ENCODE data around the gene MLH3. TPM values are rescaled to one million over a fixed set of nuclear protein-coding genes. Genes with fewer than 3 reads are reported as not detected.

Gene MLH3
- total RNA-seq, 1 donor from 2014 or later = 15.0 TPM

DNA sequence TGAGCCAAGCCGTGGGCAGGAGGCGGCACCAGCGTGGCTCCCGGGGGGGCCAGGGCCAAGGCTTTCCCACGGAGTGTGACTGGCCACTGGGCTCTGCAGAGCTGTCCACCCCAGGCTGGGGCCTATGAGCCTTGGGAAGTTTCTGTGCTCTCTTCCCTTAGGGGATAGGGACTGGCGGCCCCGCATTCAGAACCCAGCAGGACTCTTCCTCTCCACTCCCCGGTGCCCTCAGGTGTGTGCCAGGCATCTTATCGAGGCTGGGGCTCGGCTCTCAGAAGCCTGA, 66.3 kb downstream of the MLH3 start:
- DNase-seq (ENCODE audit: low read depth, low spot score) = no peak

DNA sequence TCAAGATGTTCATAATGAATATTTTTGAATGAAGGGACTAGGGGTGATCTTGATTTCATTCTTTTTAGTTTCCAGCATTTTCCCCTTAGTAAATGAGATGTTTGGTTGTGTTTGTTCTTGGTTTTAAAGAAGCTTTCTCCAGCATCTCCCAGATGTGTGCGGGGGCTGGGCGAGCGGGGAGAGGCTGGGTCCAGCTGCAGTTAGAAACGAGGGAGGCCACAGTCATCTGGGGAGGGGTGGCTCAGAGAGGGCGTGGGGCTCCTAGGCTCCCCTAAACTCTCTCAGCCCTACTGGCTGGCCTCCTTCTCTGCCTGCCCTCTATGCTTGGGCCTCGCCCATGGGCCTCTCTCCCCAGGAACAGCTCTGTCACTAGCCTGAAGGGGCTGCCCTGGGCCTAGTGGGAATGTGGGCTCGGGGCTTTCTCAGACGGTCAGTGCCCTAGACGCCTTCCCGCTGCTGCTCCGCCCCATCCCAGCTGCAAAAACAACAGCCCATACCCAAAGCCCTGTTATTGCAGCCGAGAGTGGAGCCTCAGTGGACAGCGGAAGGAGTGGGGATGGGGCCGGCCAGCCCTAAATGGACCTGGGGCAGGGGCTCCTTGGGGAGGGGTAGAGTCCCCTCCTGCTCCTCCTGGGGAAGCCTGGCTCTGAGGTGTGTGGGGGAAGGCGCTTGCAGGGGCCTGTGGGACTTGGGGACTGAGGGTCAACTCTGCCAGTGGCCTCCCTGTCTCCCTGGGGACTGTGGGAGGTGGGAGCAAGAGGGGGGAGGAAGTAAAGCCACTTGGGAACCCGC, 66.8 kb downstream of the MLH3 start:
- no peak for DNase-seq (ENCODE audit: low read depth, low spot score)

DNA sequence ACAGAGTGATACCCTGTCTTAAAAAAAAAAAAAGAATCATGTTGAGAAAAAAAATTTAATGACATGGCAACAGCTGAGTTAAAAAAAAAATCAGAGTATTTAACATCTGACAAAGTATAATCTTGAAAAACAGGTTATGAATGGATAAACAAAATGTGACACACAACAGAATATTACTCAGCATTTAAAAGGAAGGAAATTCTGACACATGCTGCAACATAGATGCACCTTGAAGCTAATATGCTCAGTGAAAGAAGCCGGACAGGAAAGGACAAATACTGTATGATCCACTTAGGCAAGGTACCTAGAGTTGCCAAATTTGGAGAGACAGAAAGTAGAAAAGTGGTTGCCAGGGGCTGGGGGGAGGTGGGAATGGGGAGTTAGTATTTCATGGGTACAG, 67.9 kb downstream of the MLH3 start:
- DNase-seq (ENCODE audit: low read depth, low spot score) = peak; percentile 65

DNA sequence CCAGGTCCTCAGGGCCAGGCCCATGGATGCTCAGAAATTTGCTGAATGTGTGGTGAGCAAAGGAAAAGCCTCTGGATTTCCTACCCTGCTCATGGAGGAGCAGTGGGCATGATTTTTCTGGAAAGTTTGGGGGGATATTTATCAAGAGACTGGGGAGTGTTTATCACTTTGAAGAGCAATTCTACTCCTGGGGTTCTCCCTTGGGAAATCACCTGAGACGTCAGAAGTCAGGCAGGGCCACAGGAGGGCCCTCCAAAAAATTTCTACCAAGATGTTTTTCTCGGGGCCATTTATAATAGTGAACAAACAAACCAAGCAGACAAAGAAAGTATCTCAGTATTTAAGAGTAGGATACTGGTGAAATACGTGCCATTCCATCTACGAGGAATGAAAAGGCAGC, 68.6 kb downstream of the MLH3 start:
- DNase-seq (ENCODE audit: low read depth, low spot score) = no peak

DNA sequence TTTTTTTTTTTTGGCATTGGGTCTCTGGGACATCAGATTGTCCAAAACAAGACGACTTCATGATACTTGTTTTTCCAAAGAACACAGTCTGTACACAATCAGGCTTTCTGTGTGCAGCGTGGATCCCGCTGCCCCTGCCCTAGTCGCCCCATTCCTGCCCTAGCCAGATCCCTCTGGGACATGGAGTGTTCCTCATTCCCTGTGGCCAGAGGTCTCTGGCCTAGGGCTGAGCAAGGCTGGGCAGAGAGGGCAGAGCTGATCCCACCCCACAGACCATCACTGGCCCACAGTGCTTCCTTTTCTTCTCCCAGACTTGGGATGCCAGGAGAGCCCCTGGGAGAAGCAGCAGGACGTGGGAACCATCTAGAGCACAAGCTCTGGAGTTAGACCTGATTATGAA, 69.4 kb downstream of the MLH3 start:
- DNase-seq (ENCODE audit: low read depth, low spot score) = no peak

DNA sequence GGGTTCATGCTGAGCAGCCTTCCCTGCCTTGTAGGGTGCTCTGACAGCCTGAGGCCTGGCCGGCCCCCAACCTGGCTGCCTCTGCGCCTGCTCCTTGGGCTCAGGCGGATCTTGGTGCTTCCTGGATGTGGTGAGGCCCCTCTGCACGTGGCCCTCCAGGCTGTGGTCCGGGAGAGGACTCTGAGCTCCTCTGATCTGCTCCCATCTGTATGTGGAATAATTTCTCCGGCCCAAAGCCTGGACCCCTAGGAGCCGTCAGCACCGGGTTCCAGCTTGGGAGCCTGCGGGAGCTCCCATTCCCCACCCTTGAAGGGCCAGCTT, 69.8 kb downstream of the MLH3 start:
- no peak for DNase-seq (ENCODE audit: low read depth, low spot score)

DNA sequence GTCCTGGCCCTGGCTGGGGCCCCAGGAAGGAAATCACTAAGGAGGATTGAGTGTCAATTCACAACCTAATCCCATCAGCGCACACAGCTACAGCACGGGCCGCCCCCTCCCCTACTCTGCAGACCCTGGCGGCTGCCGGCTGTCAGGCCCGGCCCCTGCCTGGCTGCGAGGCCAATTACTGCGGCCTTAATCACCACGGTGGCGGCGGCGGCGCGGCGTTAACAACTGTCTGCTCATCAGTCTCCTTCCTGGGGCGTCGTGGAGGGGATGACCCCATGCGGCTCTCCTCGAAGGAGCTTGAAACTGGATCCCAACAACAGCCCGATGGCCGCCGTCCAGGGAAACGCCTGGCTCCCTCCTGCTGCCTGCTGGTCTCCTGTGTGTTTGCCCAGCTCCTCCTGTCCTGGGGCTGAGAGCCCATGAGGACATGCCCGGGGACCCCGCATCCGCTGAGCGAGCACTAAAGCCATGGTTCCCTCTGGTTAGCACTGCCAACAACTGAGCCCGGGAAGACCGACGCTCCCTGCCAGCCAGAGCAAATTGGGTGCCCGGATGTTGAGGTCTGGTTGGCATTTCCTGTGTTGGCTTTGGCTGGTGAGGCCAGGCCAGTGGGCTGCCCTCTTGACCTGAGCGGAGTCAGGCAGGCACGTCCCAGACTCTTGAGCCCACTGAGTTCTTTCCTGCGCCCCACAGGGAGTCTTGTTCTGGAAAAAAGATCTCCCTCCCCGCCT, 70.4 kb downstream of the MLH3 start:
- no peak for DNase-seq (ENCODE audit: low read depth, low spot score)

DNA sequence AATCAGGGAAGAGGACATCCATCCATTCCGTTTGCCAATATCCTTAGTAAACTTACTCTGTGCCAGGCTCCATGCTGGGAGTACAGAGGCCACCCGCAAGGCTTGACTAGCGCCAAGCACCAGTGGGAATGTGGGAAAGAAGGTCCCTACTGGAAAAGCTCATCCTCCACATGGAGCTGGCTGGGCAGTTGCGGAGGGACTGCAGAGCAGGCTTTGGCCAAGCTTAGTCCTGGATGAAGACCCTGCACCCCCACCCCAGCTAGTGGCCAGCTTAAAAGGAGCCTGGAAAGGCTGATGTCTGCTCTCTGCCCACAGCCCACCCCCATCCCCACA, 70.9 kb downstream of the MLH3 start:
- DNase-seq (ENCODE audit: low read depth, low spot score) = no peak

DNA sequence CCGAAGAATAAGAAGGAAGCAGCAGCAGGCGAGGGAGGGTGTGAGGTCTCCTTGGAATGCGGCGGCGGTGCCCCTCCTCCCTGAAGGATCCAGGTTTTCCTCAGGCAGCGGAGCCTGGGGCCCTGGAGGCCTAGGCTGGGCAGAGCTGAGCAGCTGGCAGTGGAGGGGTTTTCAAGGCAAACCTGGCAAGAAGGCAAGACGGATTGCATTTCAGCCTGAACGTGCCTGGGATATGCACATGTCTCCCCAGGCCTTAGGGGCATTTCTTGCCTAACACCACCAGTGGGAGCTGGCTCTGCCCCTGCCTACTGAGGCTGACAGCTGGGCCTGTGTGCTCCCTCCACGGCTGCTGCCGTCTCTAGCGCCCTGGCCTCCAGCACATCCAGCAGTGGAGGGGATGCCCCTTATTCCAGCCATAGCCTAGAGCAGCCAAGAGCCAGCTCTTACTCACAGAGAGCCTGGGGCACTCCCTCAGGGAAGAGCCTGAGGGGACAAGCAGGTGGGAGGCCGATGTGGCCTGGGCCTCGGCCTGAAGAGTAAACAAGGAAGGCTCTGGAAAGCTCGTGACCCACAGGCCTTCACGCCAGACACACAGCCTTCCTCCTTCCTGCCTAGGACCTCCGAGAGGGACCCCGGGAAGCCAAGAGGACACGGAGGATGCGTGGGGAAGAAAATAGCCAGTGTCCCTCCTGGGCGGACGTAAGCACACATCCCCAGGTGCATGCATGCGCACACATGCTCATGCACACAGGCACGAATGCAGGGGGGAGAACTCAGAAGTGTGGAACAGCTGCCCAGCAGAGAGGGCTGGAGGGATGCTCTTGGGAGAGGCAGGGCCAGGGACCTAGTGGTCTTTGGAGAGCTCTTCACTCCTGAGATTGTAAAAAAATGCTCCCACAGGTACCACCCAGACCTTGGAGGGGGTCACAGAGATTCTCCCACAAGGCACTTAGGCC, 71.5 kb downstream of the MLH3 start:
- DNase-seq (ENCODE audit: low read depth, low spot score) = peak; percentile 32

DNA sequence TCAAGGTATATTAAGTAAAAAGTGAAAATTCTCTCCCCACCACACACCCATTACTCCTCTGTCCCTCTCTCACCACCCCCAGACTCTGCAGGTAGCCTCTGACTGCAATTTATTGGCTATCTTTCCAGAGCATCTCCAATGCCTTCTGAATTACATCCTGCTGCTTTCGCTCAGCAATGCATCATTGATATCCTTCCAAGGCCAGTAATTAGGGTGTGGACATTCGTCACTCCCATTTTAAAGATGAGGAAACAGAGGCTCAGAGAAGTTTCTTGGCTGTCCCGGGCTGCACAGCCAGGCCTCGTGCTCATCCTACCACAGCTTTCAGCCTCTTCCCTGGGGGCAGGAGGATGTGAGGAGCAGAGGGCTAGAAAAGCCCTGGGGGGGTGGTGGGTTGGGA, 72.2 kb downstream of the MLH3 start:
- no peak for DNase-seq (ENCODE audit: low read depth, low spot score)

DNA sequence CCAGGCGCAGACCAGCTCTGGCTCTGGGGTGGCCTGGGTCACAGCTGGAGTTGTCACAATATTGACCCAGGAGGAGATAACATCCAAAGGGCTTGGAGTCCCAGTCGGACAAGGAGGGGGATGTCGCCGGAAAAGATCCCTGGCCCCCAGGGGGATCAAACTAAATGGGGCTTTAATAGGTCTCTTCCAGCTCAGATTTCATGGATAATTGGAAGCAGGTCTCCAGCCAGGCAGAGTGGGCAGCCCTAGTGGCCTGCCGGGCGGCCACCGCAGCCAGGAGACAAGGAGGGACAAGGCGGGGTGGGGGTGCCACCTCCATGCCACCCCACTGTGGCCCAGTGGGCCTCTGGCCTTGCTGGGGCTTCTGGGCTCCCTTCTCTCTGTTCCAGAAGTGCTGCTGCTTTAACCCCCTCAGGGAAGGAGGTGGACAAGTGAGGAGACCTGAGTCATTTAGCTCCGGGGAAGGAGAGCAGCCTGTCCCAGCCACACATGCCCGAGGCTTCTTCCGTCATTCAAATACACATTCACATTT, 72.8 kb downstream of the MLH3 start:
- no peak for DNase-seq (ENCODE audit: low read depth, low spot score)

DNA sequence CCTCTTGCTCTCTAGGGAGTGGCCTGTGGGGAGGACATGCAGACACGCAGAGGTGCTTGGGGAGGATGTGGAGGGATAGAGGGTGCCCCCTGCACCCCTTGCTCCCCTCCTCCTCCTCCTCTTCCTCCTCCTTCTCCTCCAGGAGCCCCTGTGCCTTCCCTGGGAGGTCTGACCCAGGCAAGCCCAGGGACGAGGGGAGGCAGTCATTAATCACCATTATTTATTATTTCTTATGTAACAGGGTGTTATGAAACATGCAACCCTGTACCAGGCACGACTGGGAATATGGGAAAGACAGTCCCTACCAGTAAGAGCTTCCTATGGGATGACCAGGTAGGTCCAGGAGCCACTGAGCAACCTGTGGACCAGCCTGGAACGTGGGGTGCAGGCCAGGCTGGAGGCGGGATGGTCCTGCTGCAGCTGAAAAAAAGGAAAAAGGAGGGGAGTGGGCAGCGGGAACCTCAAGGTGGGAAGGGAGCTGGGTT, 73.3 kb downstream of the MLH3 start:
- no peak for DNase-seq (ENCODE audit: low read depth, low spot score)

DNA sequence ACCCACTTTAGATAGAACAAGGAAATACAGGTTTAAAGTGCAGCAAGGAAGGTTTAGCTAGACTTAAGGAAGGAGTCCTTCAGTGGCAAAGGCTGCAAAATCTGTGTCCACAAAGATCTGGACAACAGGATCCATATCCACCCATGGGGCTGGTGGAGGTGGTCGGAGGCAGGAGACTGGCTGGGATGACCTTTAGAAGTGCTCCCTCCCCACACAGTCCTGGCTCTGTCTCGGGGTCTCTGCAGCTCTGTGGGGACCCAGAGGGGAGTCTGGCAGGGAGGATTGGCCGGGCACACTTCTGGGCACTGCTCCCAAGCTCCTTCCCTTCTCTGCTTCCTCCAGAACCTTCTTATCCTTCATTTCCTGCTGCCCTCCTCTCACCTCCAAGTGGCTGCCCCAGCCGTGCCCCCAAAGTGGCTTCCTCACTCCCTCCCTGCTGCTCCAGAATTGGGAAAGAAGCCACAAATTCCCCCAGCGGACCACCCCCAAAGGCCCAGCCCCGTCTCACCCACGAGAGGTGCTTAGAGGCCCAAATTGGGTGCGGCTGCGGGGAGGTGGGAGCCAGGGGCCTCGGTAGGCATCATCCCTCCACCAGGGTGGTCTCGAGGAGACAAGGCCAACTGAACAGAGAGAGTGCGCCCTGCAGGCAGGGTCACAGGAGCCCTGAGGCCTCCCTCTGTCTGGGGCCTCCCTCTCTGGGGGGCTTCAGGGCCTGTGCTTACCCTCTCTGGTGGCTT, 73.9 kb downstream of the MLH3 start:
- no peak for DNase-seq (ENCODE audit: low read depth, low spot score)

DNA sequence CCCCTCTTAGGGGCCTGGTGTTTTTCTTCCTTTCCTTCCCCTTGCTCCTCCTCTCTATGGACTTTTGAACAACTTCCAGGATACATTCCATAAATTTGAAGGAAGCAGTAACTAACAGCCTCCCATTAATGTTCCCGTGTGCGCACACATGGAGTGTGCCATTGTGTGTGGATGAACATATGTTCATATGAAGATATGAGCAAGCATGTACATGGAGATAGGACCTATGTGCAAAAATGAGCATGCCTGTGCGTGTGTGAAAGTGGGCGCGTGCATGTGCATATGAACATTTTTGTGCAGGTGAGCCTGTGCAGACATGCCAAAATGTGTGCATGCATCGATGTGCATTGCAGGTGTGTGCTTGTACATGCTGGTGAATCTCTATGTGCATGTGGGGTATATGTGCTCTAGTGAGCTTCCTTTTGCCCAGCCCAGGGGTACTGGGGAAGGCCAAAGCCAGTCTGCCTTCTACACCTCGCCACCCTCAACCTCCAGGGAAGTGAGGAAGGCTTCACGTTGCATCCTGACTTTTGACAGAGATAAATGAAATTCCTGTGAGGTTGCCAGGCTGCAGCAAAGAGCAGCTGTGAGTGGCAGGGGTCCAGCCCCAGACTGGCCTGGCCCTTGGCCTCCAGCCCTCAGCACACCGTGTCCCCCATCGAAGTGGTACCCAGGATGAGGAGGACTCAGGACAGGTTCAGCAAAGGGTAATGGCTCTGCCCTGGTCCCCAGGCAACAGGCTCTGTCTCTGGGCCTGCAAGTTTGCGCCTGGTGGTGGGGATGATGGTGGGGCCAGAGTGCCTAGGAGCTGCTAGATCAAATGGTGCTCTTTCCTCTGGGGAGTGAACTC, 74.8 kb downstream of the MLH3 start:
- no peak for DNase-seq (ENCODE audit: low read depth, low spot score)

DNA sequence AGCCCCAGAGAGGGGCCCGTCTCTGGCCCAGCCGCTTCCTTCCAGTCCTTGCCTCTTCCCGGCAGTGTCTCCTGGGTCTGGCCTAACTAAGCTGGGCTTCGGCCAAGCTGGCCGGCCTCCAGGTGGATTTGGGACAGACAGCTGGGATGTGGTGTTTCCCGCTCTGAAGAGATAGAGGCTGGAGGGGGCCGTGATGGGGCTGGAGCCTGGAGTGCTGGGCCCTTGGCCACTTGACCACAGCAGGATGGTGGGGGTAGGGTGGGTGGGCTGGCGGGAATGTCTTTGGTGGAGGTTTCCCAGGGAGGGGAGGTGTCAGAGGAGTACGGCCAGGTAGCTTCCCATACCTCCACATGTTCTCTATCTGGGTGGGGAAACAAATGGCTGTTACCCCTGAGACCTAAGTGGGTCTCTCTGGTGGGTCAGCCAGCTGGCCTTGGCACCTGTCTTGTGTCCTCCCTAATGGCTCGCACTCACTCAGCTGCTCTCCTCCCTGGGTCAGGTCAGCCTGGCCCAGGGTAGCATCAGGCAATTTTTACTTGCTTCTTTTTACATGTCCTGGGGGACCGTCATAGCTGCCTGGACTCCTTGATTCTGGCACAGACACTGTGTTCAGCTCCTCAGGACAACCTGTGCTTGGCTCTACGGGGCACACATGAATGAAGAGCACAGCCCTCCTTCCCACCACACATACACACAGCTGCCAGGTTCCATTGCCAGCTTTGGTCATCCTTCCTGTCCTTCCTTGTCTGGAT, 76.0 kb downstream of the MLH3 start:
- no peak for DNase-seq (ENCODE audit: low read depth, low spot score)

DNA sequence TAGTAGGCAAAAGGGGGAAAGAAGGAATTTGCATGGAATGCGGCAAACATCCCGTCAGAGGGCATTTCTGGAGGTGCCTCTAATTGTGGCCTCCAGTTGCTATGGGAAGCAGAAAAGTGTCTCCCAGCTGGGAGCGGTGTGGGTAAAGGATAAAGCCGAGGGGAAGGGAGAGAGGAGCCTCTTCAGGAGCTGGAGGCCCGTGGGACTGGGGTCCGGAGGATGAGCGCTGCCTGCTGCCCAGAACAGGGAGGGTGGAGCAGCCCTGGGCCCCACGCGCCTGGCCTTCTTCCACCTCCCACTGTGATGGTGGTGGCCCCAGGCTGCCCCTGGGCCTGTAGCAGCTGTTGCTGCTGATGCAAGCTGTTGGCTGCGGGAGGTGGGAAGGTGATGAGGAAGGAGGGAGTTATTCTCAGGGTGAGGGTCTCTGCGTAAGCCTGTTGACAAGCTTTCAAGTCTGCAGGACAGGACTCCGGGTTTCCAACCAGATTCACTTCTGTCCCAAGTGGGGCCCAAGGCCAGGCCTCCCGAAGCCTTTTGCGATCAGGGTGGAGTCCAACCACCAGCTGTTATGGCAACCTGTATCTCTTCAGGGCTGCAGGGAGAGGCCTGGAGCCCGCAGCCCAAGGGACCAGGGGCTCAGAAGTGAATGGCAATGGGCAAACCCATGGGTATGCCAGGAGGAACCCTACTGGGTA, 76.8 kb downstream of the MLH3 start:
- no peak for DNase-seq (ENCODE audit: low read depth, low spot score)

DNA sequence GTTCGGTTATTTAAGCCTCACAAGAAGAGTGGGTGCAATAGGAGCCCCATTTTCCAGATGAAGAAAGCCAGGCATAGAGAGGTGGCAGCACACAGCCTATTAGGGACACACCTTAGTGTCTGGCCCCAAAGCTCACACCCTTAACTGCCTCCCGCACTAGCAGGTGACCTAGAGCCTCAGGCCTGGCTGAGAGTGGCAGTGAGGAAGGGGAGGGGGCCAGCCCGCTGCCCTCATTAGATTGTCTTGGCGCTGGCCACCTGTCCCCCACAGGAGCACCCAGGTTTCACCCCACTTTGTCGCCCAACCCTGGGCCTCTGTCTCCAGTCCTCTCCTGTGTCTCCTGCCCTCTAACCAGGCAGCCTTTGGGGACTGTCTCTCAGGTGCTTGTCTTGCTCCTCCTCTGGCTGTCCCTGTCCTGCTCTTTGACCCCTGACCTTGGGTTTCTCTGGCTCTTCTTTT, 77.3 kb downstream of the MLH3 start:
- DNase-seq (ENCODE audit: low read depth, low spot score) = no peak

DNA sequence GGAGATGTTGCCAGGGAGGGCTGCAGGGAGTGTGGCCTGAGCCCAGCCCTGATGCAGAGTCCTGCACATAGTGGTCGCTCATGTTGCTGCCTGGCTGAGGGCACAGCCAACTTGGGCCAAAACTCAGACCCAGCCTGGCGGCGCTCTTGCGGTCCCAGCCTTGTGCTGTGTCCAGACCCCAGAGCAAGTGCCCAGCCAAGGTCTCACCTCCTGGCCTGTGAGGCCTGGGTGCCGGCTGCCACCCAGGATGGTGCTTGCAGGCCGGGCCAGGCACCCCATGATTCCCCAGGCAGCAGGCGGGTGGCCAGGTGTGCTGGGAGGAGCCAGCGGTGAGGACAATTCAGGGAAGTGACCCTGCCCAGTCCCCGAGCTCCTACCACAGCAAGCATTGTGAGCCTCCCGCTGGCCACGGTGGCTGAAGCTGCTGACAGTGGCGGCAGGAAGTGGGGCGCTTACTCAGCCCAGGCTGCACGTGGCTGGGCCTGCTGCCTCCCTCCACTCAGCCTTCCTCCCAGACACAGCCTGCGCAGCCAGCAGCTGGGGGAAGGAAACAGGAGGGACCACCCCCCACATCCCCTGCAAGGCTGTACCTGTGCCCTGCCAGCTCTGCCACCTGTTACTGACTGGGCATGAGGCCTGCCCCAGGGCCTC, 78.1 kb downstream of the MLH3 start:
- DNase-seq (ENCODE audit: low read depth, low spot score) = no peak
